Osteoblast (primary cell): ENCODE data around the gene IL1RAPL1. TPM values are rescaled to one million over a fixed set of nuclear protein-coding genes. Genes with fewer than 3 reads are reported as not detected.

Experiments
- DNase-seq: peaks from one replicate; pipeline ENCODE4 v3.0.0; 2011; ENCODE audit warnings: low spot score, mixed read lengths; ENCODE audit not compliant: insufficient read length; ENCODE audit errors: missing footprints
- H2AFZ ChIP-seq: 2 replicates; pipeline ENCODE4 v1.6.0; 2011; ENCODE audit warnings: mild to moderate bottlenecking, low read length
- H3K27ac ChIP-seq: 2 replicates; pipeline ENCODE4 v1.5.1; 2011; ENCODE audit warnings: mild to moderate bottlenecking, low read depth, low read length, moderate library complexity
- H3K27me3 ChIP-seq: 2 replicates; pipeline ENCODE4 v1.6.0; 2012; ENCODE audit warnings: mild to moderate bottlenecking, control low read depth, inconsistent platforms, low read length, moderate library complexity; ENCODE audit not compliant: insufficient read depth
- H3K36me3 ChIP-seq: 2 replicates; pipeline ENCODE4 v1.5.1; 2011; ENCODE audit warnings: mild to moderate bottlenecking, low read length, control low read depth, moderate library complexity; ENCODE audit not compliant: insufficient read depth
- H3K4me1 ChIP-seq: 2 replicates; pipeline ENCODE4 v1.5.1; 2011; ENCODE audit warnings: mild to moderate bottlenecking, low read length, control low read depth, moderate library complexity; ENCODE audit not compliant: insufficient read depth
- H3K4me2 ChIP-seq: 2 replicates; pipeline ENCODE4 v1.6.0; 2011; ENCODE audit warnings: mild to moderate bottlenecking, low read length; ENCODE audit not compliant: insufficient read depth
- H3K4me3 ChIP-seq: fragments of 200-600 bp; sonication (generic); 3 replicates; pipeline ENCODE4 v1.5.1; 2012; ENCODE audit warnings: mild to moderate bottlenecking, low read length, inconsistent platforms; ENCODE audit not compliant: insufficient read depth
- H3K79me2 ChIP-seq: 2 replicates; pipeline ENCODE4 v1.6.0; 2012; ENCODE audit warnings: mild to moderate bottlenecking, low read length, control low read depth, inconsistent platforms; ENCODE audit not compliant: insufficient read depth
- H3K9me3 ChIP-seq: 2 replicates; pipeline ENCODE4 v1.5.1; 2011; ENCODE audit warnings: low read depth, low read length, control low read depth
- H4K20me1 ChIP-seq: 2 replicates; pipeline ENCODE4 v1.6.0; 2012; ENCODE audit warnings: mild to moderate bottlenecking, low read length, control low read depth; ENCODE audit not compliant: insufficient read depth
- total RNA-seq: library from RNA; depleted of rRNA; stranded (reverse); fragments of >200 nt; gene quantifications from 2 replicates; pipeline ENCODE4 v1.2.3, GENCODE V29; 2012
- TF ChIP-seq, protein P1 (sequence below): IDR thresholded peaks from 2 replicates; pipeline ENCODE4 v1.5.1; 2011; ENCODE audit warnings: mild to moderate bottlenecking, low read depth, low read length, moderate library complexity; ENCODE audit errors: extremely low read depth

The IL1RAPL1 gene
- total RNA-seq, 1 donor = under 0.01 TPM

DNA sequence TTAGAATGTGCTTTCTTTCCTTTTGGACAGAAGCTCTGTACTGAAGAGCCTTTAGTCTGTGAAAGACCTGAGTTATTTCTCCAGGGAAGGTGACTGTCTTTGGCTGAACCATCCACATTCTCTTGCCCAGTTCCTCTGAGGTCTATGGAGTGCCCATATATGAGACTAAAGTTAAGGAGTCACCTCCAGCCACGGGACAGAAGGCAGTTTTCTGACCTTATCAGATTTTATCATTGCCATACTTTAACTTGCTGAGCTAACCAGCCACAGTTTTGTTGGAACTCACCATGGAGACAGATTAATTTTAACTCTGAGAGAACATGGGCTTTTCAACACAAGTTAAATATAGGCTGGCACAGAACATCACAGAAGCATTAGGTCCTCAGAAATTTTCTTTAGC is 26.3 kb downstream of the IL1RAPL1 start:
- no peaks in the 10 kb centered on the region for H3K4me1 ChIP-seq
- no peak overlapping the region for H3K27ac ChIP-seq
- no peak overlapping the region for H2AFZ ChIP-seq
- no peaks in the 10 kb centered on the region for H3K27me3 ChIP-seq
- H4K20me1 ChIP-seq = no peaks in the 10 kb centered on the region
- DNase-seq = no peak
- H3K4me3 ChIP-seq = no peak overlapping the region
- no peak overlapping the region for H3K4me2 ChIP-seq
- TF ChIP-seq, protein P1, sequence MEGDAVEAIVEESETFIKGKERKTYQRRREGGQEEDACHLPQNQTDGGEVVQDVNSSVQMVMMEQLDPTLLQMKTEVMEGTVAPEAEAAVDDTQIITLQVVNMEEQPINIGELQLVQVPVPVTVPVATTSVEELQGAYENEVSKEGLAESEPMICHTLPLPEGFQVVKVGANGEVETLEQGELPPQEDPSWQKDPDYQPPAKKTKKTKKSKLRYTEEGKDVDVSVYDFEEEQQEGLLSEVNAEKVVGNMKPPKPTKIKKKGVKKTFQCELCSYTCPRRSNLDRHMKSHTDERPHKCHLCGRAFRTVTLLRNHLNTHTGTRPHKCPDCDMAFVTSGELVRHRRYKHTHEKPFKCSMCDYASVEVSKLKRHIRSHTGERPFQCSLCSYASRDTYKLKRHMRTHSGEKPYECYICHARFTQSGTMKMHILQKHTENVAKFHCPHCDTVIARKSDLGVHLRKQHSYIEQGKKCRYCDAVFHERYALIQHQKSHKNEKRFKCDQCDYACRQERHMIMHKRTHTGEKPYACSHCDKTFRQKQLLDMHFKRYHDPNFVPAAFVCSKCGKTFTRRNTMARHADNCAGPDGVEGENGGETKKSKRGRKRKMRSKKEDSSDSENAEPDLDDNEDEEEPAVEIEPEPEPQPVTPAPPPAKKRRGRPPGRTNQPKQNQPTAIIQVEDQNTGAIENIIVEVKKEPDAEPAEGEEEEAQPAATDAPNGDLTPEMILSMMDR = no peak
- no peaks in the 10 kb centered on the region for H3K36me3 ChIP-seq
- H3K79me2 ChIP-seq = no peaks in the 10 kb centered on the region
- peaks cover 3% of the 10 kb centered on the region for H3K9me3 ChIP-seq

DNA sequence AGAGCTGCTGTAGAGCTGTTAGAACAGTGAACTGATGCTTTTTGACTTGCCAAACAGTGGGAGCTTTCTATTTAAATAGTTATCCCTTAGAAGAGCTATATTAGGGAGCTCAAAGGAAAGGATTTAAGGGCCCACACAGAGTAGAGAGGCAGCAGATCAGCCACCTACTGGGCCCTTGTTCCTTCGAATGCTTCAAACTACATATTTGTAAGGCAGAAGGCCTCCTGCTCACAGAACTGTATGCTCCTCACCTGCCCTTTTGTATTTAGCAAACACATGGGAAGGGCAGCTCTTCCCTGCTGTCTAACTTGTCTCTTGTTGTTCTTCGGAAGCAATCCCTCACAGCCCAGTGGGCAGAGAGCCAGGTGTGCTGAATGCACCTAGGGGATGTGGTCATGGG is 38.0 kb downstream of the IL1RAPL1 start:
- TF ChIP-seq, protein P1 = no peak
- H3K27ac ChIP-seq = no peak overlapping the region
- no peak overlapping the region for H2AFZ ChIP-seq
- H3K4me3 ChIP-seq = no peak overlapping the region
- peaks cover 1% of the 10 kb centered on the region for H3K9me3 ChIP-seq
- H3K27me3 ChIP-seq = no peaks in the 10 kb centered on the region
- H3K79me2 ChIP-seq = no peaks in the 10 kb centered on the region
- no peak overlapping the region for H3K4me2 ChIP-seq
- no peak for DNase-seq
- H3K4me1 ChIP-seq = no peaks in the 10 kb centered on the region
- no peaks in the 10 kb centered on the region for H3K36me3 ChIP-seq
- no peaks in the 10 kb centered on the region for H4K20me1 ChIP-seq

DNA sequence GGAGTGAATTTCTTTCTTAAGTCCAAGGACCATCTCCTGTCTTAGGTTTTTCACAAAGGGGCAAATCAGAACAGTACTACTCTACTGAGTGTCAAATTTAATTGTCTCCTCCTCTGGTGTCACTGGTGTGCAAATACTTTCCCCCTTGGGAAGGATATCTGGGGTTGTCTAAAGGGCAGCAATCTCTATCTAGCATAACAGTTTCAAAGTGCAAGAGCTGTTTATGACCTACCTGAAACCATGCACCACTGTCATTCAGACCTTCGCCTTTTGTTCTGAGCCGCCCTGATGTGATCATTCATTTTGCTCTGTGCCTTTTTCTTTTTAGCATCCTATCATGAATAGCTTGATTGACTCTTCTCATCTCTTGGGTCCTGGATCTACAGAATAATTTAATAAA is 39.3 kb downstream of the IL1RAPL1 start:
- Histone ChIP-seq H3K4me3 (no peak overlapping the region), H3K27ac (no peak overlapping the region), H3K27me3 (no peaks in the 10 kb centered on the region), H3K9me3 (peaks cover 1% of the 10 kb centered on the region), H2AFZ (no peak overlapping the region), H3K36me3 (no peaks in the 10 kb centered on the region), H4K20me1 (no peaks in the 10 kb centered on the region), H3K4me1 (no peaks in the 10 kb centered on the region), H3K79me2 (no peaks in the 10 kb centered on the region), H3K4me2 (no peak overlapping the region)
- TF ChIP-seq, protein P1 = no peak
- no peak for DNase-seq

DNA sequence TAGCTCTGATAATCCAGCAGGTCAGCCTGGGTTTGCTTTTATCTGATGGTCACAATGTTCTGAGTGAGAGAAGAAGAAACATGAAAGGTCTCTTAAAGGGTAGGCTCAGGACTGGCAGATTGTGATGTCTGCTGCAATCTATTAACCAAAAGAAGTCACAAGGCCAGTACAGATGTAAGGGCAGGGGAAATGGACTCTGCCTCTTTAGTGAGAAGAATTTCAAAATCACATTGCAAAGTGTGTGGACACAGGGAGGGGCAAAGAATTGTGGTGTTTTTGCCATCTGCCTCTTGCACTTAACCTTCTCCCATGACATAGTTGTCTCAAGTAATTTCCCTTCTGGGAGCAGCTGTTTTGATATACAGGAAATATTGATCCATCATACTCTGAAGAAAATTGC is 40.9 kb downstream of the IL1RAPL1 start:
- Histone ChIP-seq H3K4me1 (no peaks in the 10 kb centered on the region), H3K79me2 (no peaks in the 10 kb centered on the region), H3K4me2 (no peak overlapping the region), H3K36me3 (no peaks in the 10 kb centered on the region), H2AFZ (no peak overlapping the region), H4K20me1 (no peaks in the 10 kb centered on the region), H3K9me3 (peaks cover 1% of the 10 kb centered on the region), H3K27me3 (no peaks in the 10 kb centered on the region), H3K27ac (no peak overlapping the region), H3K4me3 (no peak overlapping the region)
- TF ChIP-seq, protein P1 = no peak
- no peak for DNase-seq
